ENCODE measurements around the gene OLIG1.

OLIG1 gene

DNA sequence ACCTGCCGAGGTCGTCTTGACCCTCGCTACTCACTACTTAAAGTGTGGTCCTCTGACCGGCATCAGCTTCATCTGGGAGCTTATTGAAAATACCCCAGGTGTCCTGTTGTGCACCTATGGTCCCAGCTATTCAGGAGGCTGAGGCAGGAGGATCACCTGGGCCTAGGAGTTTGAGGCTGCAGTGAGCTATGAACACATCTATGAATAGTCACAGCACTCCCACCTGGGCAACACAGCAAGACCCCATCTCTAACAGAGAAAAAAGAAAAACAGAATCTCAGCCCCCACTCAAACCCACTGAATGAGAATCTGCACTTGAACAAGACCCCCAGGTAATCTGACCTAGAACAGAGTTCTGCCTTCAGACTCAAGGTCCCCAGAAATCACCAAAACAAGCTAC is 8.7 kb upstream of the OLIG1 start:
- TF ChIP-seq, protein P1, sequence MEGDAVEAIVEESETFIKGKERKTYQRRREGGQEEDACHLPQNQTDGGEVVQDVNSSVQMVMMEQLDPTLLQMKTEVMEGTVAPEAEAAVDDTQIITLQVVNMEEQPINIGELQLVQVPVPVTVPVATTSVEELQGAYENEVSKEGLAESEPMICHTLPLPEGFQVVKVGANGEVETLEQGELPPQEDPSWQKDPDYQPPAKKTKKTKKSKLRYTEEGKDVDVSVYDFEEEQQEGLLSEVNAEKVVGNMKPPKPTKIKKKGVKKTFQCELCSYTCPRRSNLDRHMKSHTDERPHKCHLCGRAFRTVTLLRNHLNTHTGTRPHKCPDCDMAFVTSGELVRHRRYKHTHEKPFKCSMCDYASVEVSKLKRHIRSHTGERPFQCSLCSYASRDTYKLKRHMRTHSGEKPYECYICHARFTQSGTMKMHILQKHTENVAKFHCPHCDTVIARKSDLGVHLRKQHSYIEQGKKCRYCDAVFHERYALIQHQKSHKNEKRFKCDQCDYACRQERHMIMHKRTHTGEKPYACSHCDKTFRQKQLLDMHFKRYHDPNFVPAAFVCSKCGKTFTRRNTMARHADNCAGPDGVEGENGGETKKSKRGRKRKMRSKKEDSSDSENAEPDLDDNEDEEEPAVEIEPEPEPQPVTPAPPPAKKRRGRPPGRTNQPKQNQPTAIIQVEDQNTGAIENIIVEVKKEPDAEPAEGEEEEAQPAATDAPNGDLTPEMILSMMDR (IDR thresholded peaks at IDR 0.05; ENCODE audit: control insufficient read depth, extremely low read depth, insufficient read depth): no peak
- no peak for DNase-seq (ENCODE audit: low read depth)
- H3K4me3 ChIP-seq (ENCODE audit: low read depth, low read length): no peak overlapping the region

DNA sequence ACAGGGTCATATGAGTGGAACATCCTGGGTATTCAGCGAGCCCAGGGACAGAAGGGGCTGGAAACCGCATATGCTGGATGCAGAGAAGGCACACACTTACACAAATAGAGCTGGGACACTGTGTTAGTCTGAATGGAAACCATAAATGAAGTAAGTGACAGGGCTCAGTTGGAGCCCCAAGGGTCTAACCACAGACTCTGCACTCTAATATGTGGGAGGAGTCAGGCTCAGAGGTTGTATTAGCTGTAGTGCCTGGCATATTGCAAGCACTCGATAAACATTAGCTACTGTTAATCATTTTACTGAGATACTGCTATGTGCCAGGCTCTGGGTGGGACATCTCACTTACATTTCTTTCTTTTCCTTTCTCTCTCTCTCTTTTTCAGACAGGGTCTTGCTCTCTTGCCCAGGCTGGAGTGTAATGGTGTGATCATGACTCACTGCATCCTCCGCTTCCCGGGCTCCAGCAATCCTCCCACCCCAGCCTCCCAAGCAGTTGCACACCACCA is 6.5 kb upstream of the OLIG1 start:
- H3K4me3 ChIP-seq (ENCODE audit: low read depth, low read length): no peak overlapping the region
- no peak for DNase-seq (ENCODE audit: low read depth)
- TF ChIP-seq, protein P1 (IDR thresholded peaks at IDR 0.05; ENCODE audit: control insufficient read depth, extremely low read depth, insufficient read depth): no peak

DNA sequence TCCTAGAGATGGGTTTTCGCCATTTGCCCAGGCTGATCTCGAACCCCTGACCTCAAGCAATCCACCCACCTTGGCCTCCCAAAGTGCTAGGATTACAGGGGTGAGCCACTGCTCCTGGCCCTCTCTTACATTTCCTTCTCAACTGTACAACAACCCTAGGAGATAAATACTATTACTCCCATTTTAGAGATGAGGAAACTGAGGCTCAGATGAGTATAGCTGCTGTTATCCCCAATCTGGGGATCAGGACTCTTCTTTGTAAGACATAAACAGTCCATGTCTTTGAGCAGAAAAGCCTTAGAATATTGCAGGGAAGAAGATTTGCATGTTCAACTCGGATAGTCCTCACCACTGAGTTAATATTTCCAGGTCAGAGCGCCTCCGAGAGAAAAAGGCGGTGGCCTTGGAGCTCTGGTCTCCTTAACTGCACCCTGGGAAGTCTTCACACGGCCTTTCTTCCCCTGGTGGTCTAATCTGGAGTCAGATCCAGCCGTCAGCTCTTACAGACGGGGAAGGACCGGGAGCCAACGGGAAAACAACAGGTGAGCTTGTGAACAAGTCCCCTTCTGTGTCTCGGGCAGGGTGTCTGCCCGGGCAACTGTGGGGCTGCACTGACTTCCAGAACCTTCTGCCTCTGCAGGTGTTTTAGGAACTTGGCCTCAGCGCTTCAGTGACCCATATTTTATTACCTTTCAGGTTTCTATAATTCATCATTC is 5.9 kb upstream of the OLIG1 start:
- TF ChIP-seq, protein P1 (IDR thresholded peaks at IDR 0.05; ENCODE audit: control insufficient read depth, extremely low read depth, insufficient read depth): no peak
- no peak for DNase-seq (ENCODE audit: low read depth)
- no peak overlapping the region for H3K4me3 ChIP-seq (ENCODE audit: low read depth, low read length)

DNA sequence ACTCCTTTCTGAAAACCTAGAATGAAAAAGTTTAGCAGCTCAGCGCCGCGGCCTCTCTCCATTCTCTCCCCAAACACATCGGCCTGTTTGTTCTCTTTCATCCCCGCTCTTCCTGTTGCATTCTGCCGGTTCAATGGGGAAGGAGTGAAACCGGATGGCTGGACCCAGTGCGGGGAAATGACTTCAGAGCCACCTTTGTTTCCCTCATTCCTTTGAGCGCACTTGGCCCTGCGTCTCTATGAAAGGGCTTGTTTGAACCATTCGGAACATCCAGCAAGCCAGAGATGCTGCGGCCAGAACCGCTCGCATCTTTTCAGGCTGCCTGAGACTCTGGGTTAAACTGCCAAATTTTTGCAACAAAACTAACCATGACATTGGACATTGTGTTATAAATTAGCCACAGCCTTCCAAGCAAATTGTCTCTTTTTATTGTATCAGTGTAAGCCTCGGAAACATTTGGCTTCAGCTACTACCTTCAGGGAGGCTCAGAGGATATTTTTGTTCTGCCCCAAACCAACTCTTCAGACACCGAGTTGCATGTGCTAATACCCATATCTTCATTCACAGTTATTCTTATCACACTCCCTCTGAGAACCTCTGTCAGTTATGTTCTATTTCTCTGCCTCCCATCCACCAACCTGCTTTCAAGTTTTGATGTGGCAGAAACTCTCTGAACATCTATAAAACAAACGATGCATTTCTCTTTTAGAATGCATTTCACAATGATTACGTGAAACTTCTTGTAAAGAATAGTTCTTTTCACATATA is 5.1 kb upstream of the OLIG1 start:
- TF ChIP-seq, protein P1 (IDR thresholded peaks at IDR 0.05; ENCODE audit: control insufficient read depth, extremely low read depth, insufficient read depth): no peak
- no peak overlapping the region for H3K4me3 ChIP-seq (ENCODE audit: low read depth, low read length)
- DNase-seq (ENCODE audit: low read depth): no peak

DNA sequence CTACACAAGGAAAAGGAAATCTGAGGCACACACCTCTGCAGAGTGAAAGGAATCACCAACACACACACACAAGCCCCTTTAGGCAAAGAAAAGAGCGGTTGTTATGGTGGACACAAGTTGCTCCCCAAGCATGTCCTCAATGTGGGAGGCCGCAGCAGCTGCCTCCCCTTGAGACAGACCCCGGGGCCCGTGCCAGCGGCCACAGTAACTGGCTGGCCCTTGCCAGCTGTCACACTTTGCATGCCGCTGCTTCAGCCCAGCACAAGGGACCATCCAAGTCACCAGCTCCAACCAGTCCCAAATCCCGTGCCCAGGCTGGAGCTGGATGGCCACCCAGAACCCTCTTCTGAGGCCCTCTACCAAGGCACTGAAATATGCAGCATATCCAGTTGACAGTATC is 2.9 kb upstream of the OLIG1 start:
- TF ChIP-seq, protein P1 (IDR thresholded peaks at IDR 0.05; ENCODE audit: control insufficient read depth, extremely low read depth, insufficient read depth): no peak
- no peak for DNase-seq (ENCODE audit: low read depth)
- no peak overlapping the region for H3K4me3 ChIP-seq (ENCODE audit: low read depth, low read length)

DNA sequence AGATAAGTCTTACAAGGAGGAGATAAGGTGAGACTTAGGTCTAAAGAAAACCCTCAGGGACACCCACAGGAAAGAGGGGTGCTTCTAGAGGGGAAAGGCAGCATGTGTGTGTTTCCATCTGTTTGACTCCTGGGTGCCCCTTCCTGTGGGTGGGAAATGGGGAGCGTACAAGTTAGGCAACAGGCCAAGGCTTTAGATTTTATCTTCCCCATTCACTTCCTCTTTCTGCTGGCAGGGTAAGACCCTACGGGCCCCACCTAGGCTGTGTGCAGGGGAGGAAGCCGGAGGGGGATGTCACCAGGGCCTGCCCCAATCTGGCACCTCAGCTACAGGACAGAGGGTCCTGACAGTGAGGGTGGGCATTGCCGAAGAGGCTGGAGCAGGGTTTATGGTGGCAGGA is 2.5 kb upstream of the OLIG1 start:
- H3K4me3 ChIP-seq (ENCODE audit: low read depth, low read length): no peak overlapping the region
- DNase-seq (ENCODE audit: low read depth): no peak
- TF ChIP-seq, protein P1 (IDR thresholded peaks at IDR 0.05; ENCODE audit: control insufficient read depth, extremely low read depth, insufficient read depth): no peak

All from LNCaP clone FGC (cell line).